HG02798 (cell line): ENCODE measurements around the gene NUPR2.
"Not testable (repeated sequence)": the region's sequence is repeated elsewhere in the genome, so short reads cannot be mapped to it uniquely, and the experiment has no call there.

Source experiments
- ATAC-seq: cut with Tn5 transposase; IDR thresholded peaks from one replicate; pipeline ENCODE4 v1.9.1; 2021; ENCODE audit warnings: mild to moderate bottlenecking; ENCODE audit not compliant: unreplicated experiment, poor library complexity

The NUPR2 gene

DNA sequence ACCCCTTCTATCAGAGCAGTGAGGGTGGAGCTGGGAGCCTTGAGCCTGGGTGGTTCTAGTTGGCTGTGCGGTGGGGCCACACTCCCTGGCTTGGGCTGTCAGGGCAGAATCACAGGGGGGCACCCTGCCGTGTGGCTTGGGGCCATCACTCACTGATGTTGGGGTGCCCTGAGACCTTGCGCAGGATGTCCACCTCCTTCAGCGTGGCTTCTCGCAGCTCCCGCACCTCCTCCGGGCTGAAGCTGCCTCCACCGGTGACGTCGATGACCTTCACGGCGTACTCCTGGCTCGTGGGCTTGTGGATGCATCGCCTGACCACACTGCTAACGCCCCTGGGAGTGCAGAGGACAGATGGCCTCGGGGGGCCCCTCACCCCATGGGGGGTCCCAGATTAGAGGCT, 28.8 kb downstream of the NUPR2 start:
- ATAC-seq, result no peak

DNA sequence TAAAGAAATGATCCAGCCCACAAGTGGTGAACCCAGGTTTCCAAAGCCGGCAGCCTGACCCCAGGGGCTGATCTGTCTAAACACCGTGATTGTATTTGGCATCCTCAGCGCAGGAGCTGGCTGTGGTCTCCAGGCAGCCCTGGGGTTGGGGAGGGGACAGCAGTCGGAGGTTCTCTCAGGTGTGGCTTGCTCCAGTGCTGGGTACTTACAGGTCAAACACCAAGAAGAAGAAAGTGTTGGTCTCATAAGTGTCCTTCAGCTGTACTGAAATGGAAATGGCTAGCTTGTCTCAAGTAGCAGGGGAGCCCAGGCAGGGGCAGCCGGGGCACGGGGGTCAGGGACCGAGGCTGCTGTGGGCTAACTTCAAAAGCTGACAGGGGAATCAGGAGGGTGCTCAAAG, 29.5 kb downstream of the NUPR2 start:
- no peak for ATAC-seq

DNA sequence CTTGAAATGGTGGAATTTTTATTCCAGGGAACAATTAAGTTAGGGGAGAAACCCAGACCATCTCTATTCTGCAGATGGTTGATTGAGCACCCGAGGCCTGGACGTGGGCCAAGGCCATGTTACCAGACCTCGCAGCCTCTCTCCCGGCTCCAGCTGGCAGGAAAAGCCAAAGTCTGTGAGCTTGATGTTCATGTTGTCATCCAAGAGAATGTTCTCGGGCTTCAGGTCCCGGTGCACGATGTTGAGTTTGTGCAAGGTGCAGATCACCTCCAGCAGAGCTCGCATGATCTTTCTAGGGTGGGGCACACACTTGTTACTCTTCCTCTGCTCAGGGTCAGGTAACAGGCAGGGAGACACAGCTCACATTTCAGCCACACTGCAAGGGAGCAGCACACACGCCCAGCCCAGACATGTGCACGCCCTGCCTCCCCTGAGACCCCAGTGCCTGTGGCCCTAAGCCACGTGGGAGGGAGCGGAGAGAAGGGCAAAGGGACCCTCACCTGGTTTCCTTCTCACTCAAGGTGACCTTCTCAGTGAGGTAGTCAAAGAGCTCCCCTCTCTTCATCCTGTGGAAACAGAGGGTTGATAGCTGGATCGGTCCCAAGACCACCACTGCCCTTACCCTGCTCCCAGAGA, 32.9 kb downstream of the NUPR2 start:
- ATAC-seq, result no peak

DNA sequence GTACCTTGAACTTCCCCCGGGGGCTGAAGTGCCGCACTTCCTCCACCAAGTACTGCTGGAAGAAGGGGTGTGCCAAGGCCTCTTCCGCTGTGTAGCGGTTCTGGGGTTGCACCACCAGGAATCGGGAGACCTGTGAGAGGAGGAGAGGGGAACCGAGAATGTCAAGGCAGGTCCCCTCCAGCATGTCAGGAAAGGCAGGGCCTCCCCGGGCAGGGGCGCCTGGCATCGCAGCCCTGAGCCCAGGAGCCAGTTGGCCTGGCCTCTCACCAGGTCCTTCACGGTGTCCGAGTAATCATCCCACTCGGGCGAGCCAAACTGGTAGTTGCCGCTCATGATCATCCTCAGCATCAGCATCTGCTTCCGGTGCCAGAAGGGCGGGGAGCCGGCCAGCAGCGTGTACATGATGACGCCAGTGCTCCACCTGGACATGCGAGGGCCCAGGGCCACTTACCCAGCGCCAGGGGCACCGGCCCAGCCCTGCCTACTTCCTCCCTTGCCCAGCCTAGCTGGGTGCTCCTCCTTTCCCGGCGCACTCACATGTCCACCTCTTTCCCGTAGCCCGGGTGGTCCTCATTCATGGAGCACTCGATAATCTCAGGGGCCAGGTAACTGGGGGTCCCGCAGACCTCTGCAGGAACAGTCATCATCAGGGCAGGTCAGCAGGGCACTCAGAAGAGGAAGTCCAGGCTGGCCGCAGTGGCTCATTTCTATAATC, 34.4 kb downstream of the NUPR2 start:
- no peak for ATAC-seq

DNA sequence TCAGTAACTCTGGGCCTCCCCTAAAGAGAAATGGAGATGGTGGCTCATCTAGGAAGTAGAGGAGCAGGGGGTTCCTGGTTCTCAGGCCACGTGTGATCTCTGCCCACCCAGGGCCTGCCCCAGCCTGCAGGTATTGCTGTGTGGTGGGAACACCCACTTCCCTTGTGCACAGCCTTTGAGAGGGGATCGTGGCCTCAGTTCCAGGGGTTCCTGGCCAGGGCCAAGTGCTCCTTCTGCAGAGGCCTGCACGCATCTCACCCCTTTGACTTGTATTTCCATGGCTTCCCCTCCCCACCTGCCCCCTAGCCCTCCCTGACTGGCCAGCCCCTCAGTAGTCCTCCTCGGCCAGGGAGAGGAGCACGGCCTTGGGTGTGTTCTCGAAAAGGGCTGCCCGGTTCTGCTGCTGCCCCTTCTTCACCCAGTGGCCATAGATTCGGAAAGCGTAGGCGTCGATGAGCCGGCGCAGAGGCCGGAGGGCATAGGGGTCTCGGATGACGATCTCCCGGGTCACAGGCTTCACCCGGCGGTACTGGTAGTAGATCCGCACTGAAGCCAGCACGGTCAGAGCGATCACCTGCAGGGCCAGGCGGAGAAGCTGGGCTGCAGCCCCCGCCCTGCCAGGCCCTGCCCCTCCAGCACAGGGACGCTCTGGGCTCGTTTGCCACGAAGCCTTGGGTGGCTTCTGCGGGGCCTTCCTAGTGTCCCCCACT, 35.3 kb downstream of the NUPR2 start:
- not testable (repeated sequence) for ATAC-seq

DNA sequence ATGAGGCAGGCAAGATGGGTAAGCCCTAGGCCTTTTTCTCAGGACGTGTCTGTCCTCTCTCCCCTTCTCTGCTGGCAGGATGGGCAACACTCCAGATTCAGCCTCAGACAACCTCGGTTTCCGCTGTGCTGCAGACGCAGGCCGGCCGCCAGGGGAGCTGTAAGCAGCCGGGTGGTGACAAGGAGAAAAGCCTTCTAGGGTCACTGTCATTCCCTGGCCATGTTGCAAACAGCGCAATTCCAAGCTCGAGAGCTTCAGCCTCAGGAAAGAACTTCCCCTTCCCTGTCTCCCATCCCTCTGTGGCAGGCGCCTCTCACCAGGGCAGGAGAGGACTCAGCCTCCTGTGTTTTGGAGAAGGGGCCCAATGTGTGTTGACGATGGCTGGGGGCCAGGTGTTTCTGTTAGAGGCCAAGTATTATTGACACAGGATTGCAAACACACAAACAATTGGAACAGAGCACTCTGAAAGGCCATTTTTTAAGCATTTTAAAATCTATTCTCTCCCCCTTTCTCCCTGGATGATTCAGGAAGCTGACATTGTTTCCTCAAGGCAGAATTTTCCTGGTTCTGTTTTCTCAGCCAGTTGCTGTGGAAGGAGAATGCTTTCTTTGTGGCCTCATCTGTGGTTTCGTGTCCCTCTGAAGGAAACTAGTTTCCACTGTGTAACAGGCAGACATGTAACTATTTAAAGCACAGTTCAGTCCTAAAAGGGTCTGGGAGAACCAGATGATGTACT, 36.6 kb downstream of the NUPR2 start:
- no peak for ATAC-seq

DNA sequence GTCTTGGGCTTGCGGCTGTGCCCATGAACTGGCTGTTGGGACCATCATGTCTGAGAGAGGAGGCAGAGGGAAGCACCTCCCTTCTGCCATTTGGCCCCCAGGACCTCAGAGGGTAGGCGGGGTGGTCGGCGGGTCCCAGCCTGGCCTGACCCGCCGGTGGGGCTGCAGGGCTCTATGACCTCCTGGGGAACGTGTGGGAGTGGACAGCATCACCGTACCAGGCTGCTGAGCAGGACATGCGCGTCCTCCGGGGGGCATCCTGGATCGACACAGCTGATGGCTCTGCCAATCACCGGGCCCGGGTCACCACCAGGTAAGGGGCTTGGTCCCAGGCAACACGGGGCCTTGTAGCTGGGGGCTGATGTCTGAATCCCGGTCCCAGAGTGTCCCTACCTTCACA, 38.0 kb downstream of the NUPR2 start:
- no peak for ATAC-seq

DNA sequence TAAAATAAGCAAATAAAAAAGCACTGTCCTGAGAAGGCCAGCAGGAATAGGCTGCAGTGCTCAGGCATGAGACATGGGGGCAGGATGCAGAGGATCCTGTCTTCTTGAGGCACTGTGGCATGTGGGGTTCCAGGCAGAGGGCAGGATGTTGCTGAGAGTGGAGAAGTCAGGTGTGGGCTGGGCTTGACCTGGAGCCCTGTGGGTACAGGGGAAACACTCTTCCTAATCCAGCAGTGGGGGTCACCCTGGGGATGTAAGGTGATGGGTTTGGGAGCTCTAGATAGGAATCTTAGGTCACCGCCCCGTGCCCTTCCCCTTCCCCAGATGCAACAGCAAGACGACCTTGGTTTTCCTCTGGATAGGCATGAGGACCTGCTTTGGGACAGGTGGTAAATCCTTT, 38.5 kb downstream of the NUPR2 start:
- ATAC-seq, result no peak

DNA sequence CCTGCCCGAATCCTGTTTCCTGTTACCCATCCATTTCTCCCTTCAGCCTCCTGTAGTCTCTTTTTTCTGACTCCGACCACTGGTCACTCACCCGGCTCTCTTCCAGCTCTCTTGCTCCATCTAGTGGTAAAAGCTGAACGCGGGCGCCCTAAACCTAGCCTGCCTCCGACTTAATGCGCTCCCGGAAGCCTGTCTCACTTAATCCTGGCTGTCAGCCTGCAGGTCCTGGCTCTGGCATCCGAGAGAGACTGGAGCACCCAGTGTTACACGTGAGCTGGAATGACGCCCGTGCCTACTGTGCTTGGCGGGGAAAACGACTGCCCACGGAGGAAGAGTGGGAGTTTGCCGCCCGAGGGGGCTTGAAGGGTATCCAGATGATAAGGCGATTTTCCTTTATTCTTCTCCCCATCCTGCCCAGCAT, 41.8 kb downstream of the NUPR2 start:
- ATAC-seq, result peak; percentile 94

DNA sequence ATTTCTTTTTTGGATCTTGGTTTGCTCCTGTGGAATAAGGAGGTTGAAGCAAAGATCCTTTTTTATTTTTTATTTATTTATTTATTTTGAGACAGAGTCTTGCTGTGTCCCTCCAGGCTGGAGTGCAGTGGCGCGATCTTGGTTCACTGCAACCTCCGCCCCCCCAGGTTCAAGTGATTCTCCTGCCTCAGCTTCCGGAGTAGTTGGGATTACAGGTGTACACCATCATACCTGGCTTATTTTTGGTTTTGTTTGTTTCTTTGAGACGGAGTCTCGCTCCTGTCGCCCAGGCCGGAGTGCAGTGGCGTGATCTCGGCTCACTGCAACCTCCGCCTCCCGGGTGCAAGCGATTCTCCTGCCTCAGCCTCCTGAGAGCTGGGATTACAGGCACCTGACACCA, 49.8 kb downstream of the NUPR2 start:
- not testable (repeated sequence) for ATAC-seq
